NOMO-1 (cell line): ENCODE results near the gene KLHDC4.
"Not testable (repeated sequence)": the region's sequence is repeated elsewhere in the genome, so short reads cannot be mapped to it uniquely, and the experiment has no call there.

Experiments used
- DNase-seq, 2 experiments: peaks; one replicate each; lab custom pipeline; 2025; ENCODE audit not compliant: unreplicated experiment in 2 of 2; lab: John Stamatoyannopoulos, UW

The KLHDC4 gene

GRCh38 chr16:87721622-87722585, 43.9 kb downstream of the KLHDC4 start:
- no peak for DNase-seq

GRCh38 chr16:87720446-87720845, 45.3 kb downstream of the KLHDC4 start:
- no peak for DNase-seq

GRCh38 chr16:87718831-87719230, 47.0 kb downstream of the KLHDC4 start:
- not testable (repeated sequence) for DNase-seq

- DNase-seq = no peak
Observed at GRCh38 chr16:87715658-87716057, 50.1 kb downstream of the KLHDC4 start.

GRCh38 chr16:87715231-87715630, 50.6 kb downstream of the KLHDC4 start:
- DNase-seq = no peak

- no peak for DNase-seq
Observed at GRCh38 chr16:87713451-87714229, 52.1 kb downstream of the KLHDC4 start.

- no peak for DNase-seq
Observed at GRCh38 chr16:87712184-87712762, 53.5 kb downstream of the KLHDC4 start.

- no peak for DNase-seq
Observed at GRCh38 chr16:87710887-87711286, 54.9 kb downstream of the KLHDC4 start.

GRCh38 chr16:87709677-87710076, 56.1 kb downstream of the KLHDC4 start:
- DNase-seq = no peak

GRCh38 chr16:87708881-87709638, 56.7 kb downstream of the KLHDC4 start:
- DNase-seq = no peak

- no peak for DNase-seq
Observed at GRCh38 chr16:87707714-87708580, 57.8 kb downstream of the KLHDC4 start.

GRCh38 chr16:87707097-87707496, 58.7 kb downstream of the KLHDC4 start:
- no peak for DNase-seq

GRCh38 chr16:87706278-87707000, 59.3 kb downstream of the KLHDC4 start:
- DNase-seq = no peak

GRCh38 chr16:87705771-87706277, 60.0 kb downstream of the KLHDC4 start:
- no peak for DNase-seq

- DNase-seq = no peak
Observed at GRCh38 chr16:87704754-87705353, 60.9 kb downstream of the KLHDC4 start.

- no peak for DNase-seq
Observed at GRCh38 chr16:87703835-87704375, 61.9 kb downstream of the KLHDC4 start.

GRCh38 chr16:87703071-87703470, 62.7 kb downstream of the KLHDC4 start:
- DNase-seq = no peak

GRCh38 chr16:87702325-87702811, 63.4 kb downstream of the KLHDC4 start:
- no peak for DNase-seq
